ENCODE results near the gene RBM26. TPM values are rescaled to one million over a fixed set of nuclear protein-coding genes. Genes with fewer than 3 reads are reported as not detected.

Gene RBM26
- 55.4 TPM for total RNA-seq

GRCh38 chr13:79405831-79406596 is at the start of gene RBM26:
RBM26 (minus strand) TSS chr13:79406255; CDS start chr13:79405774, 481 bp downstream.
- peak; percentile 99 for DNase-seq

GRCh38 chr13:79455331-79455730 is 49.3 kb upstream of the RBM26 start:
- no peak for DNase-seq

- DNase-seq: no peak
Measured at GRCh38 chr13:79452239-79452913, 46.3 kb upstream of the RBM26 start.

- no peak for DNase-seq
Measured at GRCh38 chr13:79451500-79451962, 45.5 kb upstream of the RBM26 start.

DNA sequence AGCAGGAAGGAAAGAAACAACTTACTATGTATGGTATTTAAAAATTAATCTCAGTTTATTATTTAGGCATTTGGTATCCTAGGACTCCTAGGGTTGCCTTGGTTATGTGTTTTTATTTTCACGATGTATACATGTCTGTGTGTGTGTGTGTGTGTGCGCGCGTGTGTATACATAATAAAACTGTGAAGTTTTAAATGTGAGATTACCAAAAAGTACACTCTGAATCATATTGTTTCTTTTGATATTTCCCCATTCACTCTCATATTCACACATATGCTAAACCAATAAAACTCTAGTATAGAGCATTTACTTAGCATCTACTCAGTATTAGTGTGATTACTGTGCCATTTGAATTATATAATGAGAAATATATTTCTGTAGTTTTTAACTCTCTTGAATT is 44.1 kb upstream of the RBM26 start:
- DNase-seq: no peak

GRCh38 chr13:79448413-79448812 is 42.4 kb upstream of the RBM26 start:
- no peak for DNase-seq

DNA sequence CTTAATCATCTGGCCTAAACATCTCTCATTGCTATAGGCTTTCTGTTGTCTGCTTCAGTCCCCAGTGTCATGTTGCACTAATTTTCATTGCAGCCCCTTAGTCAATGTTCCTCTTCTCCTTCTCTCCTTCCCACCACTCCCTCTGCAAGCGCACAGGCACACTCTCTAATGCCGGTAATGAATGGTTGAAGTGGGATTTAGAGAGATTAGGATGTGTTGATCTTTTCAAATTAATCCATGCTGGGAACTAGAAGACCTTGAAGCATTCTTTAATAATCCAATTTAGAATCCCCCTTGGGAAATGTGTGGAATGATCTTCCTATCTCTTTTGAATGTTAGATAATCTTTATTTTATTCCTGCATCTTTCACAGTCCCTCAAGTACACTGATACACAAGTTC is 41.7 kb upstream of the RBM26 start:
- no peak for DNase-seq

DNA sequence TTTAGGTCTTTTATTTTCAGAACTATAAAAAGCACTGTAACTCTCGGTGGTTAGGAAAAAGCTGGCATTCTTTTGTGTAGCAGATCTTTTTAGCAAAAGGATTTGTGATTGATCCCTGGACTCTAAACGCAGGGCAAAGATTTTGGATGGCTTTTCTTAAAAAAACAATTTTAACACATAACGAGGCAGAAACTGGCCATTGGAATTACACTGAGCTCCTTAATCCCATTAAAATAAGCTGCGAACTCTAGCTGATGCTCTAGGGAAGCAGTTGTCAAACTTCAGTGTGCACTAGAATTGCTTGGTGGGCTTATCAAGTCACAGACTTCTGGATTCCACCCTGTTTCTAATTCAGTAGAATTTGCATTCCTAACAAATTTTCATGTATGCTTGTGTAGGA is 41.1 kb upstream of the RBM26 start:
- DNase-seq: no peak

DNA sequence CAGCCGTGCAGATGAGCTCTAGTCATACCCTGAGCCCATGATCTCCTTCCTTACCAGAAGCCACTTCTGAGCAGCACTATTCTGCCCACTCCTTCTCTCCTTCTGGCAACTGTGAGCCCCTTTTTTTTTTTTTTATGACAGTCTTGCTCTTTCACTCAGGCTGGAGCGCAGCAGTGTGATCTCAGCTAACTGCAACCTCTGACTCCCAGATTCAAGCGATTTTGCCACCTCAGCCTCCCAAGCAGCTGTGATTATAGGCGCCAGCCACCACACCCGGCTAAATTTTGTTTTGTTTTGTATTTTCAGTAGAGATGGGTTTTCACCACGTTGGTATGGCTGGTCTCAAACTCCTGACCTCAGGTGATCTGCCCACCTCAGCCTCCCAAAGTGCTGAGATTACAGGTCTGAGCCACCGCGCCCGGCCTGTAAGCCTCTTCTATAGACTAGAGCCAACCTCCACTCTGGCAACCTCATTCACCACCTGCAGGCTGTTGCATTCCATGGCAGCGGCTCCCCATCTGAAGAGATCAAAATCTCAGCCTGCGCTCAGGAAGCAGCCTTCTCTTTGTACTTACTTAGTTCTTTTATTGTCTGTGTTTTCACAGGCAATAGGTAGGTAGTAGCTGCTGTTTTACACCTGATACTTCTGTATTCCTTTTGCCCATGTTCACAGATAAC is 40.1 kb upstream of the RBM26 start:
- DNase-seq: no peak

- no peak for DNase-seq
Measured at GRCh38 chr13:79442706-79443105, 36.7 kb upstream of the RBM26 start.

DNA sequence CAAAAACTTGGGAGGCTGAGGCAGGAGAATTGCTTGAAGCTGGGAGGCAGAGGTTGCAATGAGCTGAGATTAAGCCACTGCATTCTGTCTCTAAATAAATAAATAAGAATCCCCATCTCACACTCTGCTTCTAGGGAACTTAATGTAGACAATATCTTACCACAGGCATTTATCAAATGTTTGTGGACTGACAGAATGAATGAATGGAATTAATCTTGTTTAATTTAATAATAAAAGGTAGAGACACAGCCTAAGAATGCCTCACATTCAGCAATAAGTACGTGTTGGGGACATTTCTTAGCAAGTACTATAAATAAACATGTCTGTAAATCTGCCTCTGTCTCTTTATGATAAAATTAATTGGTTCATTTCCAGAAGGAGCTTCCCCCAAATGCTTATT is 36.2 kb upstream of the RBM26 start:
- no peak for DNase-seq

DNA sequence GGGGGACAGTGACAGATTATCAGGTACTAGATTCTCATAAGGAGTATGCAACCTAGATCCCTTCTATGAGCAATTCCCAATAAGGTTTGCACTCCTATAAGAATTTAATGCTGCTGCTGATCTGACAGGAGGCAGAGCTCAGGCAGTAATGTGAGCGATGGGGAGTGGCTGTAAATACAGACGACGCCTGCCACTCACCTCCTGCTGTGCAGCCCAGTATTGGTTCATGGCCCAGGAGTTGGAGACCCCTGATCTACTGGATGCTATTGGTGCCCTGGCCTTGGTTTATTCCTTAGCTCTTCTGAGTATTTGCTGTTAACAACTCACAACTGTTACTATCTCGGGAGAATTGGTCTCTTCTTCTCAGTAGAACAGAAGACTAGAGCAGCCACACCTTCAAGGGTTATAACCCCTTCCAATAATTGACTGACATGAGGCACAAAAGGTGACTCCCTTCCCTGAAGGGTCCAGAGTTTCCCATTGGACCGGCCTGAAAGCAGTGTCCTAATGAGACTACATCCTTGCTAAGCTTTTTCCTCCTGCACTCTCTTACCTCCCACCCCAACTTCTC is 35.0 kb upstream of the RBM26 start:
- no peak for DNase-seq

DNA sequence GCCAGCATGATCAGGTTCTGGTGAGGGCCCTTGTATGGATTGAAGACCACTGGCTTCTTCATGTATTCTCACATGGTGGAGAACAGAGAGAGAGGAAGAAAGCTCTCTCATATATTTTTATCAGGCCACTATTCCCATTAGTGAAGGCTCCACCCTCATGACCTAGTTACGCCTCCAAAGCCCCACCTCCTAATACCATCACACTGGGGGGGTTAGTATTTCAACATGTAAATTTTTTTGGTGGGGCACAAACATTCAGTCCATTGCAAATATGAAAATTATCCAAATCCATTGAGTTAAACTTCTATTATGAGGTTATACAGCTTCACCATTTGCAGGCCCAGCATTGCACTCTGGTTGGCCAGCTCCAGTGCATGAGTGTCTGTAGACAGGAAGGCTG is 33.2 kb upstream of the RBM26 start:
- no peak for DNase-seq

DNA sequence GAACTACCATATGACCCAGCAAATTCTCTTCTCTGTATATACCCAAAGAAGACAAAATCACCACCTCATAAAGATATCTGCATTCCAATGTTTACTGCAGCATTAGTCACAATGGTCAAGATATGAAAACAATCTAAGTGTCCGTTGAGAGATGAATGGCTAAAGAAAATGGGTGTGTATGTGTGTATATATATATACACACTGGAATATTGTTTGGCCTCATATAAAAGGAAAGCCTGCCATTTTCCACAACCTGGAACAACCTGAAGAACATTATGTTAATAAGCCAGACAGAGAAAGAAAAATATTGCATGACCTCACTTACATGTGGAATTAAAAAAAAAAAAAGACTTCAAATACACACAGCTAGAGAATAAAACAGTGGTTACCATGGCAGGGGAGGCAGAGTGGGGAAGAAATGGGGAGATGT is 29.5 kb upstream of the RBM26 start:
- DNase-seq: no peak

DNA sequence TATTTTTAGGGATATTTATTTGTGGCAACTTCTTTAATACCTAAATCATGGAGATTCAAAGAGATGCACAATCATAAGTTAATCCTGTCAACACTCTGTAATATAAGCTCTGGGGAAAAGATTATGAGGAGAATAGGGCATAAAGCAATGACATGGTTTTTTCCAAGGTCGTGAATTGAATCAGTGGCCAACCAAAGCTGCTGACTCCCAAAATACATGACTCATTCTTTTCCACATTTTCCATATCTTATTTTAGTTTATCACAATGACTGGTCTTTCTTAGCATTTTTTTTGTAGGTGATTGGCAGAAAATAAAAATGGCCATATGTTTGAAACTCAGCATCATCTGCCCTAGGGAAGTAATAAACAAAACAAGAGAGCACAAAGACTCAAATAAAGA is 28.5 kb upstream of the RBM26 start:
- DNase-seq: no peak

- no peak for DNase-seq
Measured at GRCh38 chr13:79432992-79433391, 26.9 kb upstream of the RBM26 start.

- DNase-seq: no peak
Measured at GRCh38 chr13:79432086-79432485, 26.0 kb upstream of the RBM26 start.

DNA sequence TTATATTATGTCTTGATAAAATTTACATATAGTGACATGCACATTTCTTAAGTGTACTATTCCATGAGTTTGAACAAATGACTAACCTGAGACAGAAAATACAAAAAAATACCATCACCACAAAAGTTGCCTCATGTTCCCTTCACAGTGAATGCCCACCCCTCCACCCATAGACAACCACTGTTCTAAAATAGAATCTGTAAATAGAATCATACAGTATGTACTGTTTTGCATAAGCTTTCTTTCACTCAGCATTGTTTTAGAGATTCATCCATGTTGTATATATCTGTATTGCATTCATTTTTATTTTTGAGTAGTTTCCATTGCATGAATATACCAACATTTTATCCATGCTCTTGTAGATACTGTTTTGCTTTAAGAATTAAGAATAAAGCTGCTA is 23.3 kb upstream of the RBM26 start:
- DNase-seq: no peak

- DNase-seq: no peak
Measured at GRCh38 chr13:79427883-79428282, 21.8 kb upstream of the RBM26 start.

GRCh38 chr13:79427265-79427664 is 21.2 kb upstream of the RBM26 start:
- no peak for DNase-seq

- peak; percentile 72 for DNase-seq
Measured at GRCh38 chr13:79423801-79424642, 18.0 kb upstream of the RBM26 start.

- no peak for DNase-seq
Measured at GRCh38 chr13:79423340-79423739, 17.3 kb upstream of the RBM26 start.

Measured in tongue (tissue), 2 donors.